CD4-positive, alpha-beta T cell treated with Interleukin-1 beta for 1 hour (primary cell): ENCODE data around the gene GIMAP5.

ENCODE experiments used
- DNase-seq, 2 donors: peaks; one replicate each; pipeline ENCODE4 v3.0.0-alpha.2; 2020 to 2022

Gene GIMAP5

DNA sequence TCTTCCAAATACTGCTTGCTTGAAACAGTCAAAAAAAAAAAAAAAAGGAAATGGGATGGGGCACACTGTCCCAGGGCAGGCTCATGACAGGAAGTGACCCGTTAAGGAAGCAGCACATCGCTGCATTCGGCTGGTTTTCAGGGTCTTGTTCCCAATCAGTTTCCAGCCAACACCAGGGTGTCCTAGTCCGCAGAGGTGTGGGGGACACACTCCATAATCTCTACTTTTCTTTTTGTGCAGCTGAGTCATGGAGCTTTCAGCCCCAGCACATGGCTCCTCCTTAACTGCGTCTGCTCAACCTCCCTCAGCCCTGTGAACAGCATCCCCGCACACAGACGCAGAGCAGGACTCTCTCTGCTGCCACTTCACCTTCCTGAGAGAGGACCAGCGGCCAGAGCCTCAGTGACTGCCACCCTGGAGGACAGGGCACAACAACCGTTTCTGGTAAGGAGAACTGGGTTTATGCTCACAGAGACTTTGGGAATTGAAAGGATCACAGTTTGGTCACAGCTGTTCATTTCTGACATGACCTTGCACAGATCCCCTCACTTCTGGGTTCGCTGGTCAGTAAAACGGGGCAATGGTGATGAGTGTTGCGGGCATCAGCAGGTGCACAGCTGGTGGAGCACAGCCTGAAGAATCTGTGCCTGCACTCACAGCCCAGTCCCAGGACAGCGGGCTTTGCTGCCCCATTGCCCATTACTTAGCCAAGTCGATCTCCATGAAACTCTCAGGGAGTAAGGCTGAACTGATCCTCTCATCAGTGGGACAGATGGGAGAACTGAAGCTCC, at the start of gene GIMAP5:
Gene GIMAP5, plus strand, starts transcription at position 154 of the 791 bp plus-strand sequence. CDS start 3,467 bp downstream, outside the sequence.
- DNase-seq, result peak; percentile 44 to 47

GRCh38 chr7:150688630-150689029, 48.6 kb upstream of the GIMAP5 start:
- DNase-seq, result no peak

- no peak for DNase-seq
Measured at GRCh38 chr7:150695654-150696053, 41.6 kb upstream of the GIMAP5 start.

- DNase-seq, result no peak
Measured at GRCh38 chr7:150703209-150703608, 34.0 kb upstream of the GIMAP5 start.

DNA sequence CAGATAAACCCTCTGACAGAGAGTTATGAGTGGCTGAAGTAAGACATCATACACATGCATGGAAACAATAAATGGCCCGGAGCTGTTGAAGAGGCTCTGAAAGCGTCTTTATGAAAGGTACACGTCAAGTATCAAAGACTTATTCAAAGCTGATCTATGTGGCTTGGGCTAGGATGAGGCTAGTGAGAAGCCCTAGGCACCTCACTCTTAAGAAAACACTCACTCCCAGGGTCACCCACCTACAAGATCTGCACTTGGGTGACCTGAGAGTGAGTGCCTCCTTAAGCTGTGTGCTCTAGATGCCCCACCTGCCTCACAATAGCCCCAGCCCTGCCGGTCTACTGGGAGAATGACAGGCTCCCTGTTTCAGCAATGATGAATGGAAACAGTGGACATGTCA, 21.9 kb upstream of the GIMAP5 start:
- DNase-seq, result no peak

DNA sequence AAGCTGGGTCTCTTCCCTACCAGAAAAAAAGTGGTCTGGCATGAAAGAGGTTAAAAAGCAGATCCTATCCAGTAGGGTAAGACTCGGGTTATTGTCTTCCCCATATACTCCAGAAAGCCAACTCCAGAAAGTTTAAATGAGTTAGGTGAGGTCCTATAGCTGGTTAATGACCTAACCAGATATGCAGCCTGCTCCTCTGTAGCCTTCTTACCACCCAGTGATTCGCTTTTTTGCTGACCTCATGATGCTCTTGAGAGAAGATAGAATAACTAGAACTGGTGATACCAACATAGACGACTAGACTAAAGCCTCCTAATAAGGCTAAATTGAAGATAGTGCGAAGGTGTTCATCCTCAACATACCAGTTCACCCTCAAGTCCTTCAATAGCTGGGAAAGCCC, 21.5 kb upstream of the GIMAP5 start:
- no peak for DNase-seq

- peak; percentile 56 to 67 for DNase-seq
Measured at GRCh38 chr7:150716368-150716767, 20.9 kb upstream of the GIMAP5 start, which contains the start of gene GIMAP1. GIMAP1 (plus strand) TSS chr7:150716613; CDS start chr7:150719048, 2,435 bp downstream.

- no peak for DNase-seq
Measured at GRCh38 chr7:150716939-150717338, 20.3 kb upstream of the GIMAP5 start.

DNA sequence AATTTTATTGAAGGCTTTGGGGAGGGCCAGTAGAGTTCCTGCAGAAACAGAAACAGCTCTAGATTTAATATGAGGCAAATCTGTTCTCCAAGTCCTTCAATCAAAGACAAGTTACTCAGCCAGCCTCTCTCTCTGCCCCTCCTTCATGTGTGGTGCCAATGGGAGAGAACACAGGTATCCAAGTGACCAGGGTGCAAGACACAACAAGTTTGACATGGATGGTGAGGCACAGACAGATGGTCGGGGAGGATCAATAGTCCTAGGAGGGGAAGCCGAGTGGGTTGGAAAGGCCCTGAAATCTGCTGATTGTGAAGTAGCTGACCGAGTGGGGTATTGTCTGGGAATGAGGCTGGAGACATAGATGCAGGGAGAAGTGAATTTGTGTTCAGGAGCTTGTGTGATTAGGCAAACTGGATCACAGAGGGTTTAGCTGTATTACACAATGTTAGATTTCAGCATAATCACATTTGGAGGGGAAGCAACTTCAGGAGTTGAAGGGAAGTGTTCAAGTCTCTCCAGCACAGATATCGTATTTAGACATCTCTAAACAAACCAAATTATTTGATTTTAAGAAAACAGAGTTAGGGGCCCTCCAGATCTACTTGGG, 19.3 kb upstream of the GIMAP5 start:
- DNase-seq, result no peak

DNA sequence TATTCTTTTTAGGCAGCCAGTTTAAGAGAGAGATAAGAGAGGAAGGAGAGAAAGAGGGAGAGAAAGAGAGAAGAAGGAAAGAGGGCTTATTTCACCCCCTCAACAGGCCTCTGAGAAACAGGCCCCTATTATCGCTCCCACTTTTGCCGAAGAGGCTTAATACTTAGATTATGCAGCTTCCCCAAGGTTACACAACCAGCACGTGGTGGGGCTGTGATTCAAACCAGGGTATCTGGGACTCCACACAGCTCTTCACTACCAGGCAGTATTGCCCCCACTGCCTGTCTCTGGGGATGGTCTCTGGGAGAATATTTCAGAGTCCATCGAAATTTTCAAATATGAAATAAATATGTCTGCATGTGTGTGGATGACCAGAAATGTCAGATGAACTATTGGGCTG, 17.8 kb upstream of the GIMAP5 start:
- DNase-seq, result no peak

DNA sequence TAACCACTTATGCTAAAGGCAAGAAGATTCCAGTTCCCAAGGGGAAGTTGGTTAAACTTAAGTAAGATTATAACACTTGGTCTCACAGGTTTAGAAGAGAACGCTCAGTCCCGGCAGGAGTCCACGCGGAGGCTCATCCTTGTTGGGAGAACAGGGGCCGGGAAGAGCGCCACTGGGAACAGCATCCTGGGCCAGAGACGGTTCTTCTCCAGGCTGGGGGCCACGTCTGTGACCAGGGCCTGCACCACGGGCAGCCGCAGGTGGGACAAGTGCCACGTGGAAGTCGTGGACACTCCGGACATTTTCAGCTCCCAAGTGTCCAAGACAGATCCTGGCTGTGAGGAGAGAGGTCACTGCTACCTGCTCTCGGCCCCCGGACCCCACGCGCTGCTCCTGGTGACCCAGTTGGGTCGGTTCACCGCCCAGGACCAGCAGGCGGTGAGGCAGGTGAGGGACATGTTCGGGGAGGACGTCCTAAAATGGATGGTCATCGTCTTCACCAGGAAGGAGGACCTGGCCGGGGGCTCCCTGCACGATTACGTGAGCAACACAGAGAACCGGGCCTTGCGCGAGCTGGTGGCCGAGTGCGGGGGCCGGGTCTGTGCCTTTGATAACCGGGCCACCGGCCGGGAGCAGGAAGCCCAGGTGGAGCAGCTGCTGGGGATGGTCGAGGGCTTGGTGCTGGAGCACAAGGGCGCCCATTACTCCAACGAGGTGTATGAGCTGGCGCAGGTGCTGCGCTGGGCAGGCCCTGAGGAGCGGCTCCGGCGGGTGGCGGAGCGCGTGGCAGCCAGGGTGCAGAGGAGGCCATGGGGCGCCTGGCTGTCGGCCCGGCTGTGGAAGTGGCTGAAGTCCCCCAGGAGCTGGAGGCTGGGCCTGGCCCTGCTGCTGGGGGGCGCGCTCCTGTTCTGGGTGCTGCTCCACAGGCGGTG, 17.0 kb upstream of the GIMAP5 start:
- no peak for DNase-seq

- no peak for DNase-seq
Measured at GRCh38 chr7:150721970-150722373, 15.2 kb upstream of the GIMAP5 start.

GRCh38 chr7:150722431-150722931, 14.7 kb upstream of the GIMAP5 start:
- DNase-seq, result no peak

- no peak for DNase-seq
Measured at GRCh38 chr7:150723467-150723866, 13.8 kb upstream of the GIMAP5 start.

DNA sequence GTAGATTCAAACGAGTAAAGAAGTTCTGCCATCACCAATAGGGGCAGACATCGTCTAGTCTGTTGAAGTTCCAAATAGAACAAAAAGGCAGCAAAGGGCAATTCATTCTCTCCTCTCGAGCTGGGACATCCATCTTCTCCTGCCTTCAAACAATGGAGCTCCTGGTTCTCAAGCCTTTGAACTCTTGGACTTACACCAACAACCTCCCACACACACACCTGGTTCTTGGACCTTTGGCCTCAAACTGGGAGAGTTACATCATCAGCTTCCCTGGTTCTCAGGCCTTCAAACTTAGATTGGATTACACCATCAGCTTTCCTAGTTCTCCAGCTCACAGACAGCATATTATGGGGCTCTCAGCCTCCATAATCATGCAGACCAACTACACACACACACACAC, 9.8 kb upstream of the GIMAP5 start:
- no peak for DNase-seq

GRCh38 chr7:150728011-150728410, 9.2 kb upstream of the GIMAP5 start:
- no peak for DNase-seq

- DNase-seq, result no peak
Measured at GRCh38 chr7:150728609-150729008, 8.6 kb upstream of the GIMAP5 start.

GRCh38 chr7:150731916-150732315, 5.3 kb upstream of the GIMAP5 start:
- no peak for DNase-seq

- DNase-seq, result no peak
Measured at GRCh38 chr7:150732786-150733481, 4.3 kb upstream of the GIMAP5 start.

- no peak for DNase-seq
Measured at GRCh38 chr7:150733482-150734095, 3.6 kb upstream of the GIMAP5 start.

- DNase-seq, result no peak
Measured at GRCh38 chr7:150734254-150734653, 3.0 kb upstream of the GIMAP5 start.
